ENCODE measurements around the gene HDAC4.

HDAC4 gene

GRCh38 chr2:239079671-239080294 lies 321.0 kb downstream of the HDAC4 start:
- Histone ChIP-seq H3K4me3 (ENCODE audit: low read length in 2 of 2) (no peak overlapping the region), H3K9me3 (ENCODE audit: control insufficient read depth in 2 of 2, low read length in 2 of 2) (no peaks in the 10 kb centered on the region), H3K9ac (ENCODE audit: low read depth in 1 of 2, low read length in 2 of 2) (no peak overlapping the region), H3K27ac (ENCODE audit: low read depth in 2 of 2, low read length in 2 of 2) (no peak overlapping the region), H3K27me3 (ENCODE audit: control insufficient read depth in 2 of 2, insufficient read depth in 2 of 2, low read length in 2 of 2) (no peaks in the 10 kb centered on the region), H3K4me1 (ENCODE audit: control insufficient read depth in 2 of 2, insufficient read depth in 2 of 2, low read length in 2 of 2) (peaks cover 5 to 14% of the 10 kb centered on the region in 2 donors), H3K36me3 (ENCODE audit: control insufficient read depth in 2 of 2, insufficient read depth in 2 of 2, low read length in 2 of 2) (peaks cover 18 to 58% of the 10 kb centered on the region in 2 donors)

- Histone ChIP-seq H3K4me1 (ENCODE audit: control insufficient read depth in 2 of 2, insufficient read depth in 2 of 2, low read length in 2 of 2) (peaks cover 5 to 14% of the 10 kb centered on the region in 2 donors), H3K36me3 (ENCODE audit: control insufficient read depth in 2 of 2, insufficient read depth in 2 of 2, low read length in 2 of 2) (peaks cover 13 to 56% of the 10 kb centered on the region in 2 donors), H3K27ac (ENCODE audit: low read depth in 2 of 2, low read length in 2 of 2) (no peak overlapping the region), H3K4me3 (ENCODE audit: low read length in 2 of 2) (no peak overlapping the region), H3K27me3 (ENCODE audit: control insufficient read depth in 2 of 2, insufficient read depth in 2 of 2, low read length in 2 of 2) (no peaks in the 10 kb centered on the region), H3K9ac (ENCODE audit: low read depth in 1 of 2, low read length in 2 of 2) (no peak overlapping the region), H3K9me3 (ENCODE audit: control insufficient read depth in 2 of 2, low read length in 2 of 2) (no peaks in the 10 kb centered on the region)
These were observed 322.5 kb downstream of the HDAC4 start for GRCh38 chr2:239078128-239078924.

- H3K4me3 ChIP-seq (ENCODE audit: low read length in 2 of 2), result no peak overlapping the region
- H3K36me3 ChIP-seq (ENCODE audit: control insufficient read depth in 2 of 2, insufficient read depth in 2 of 2, low read length in 2 of 2), result peaks cover 3 to 49% of the 10 kb centered on the region in 2 donors
- peaks cover 5 to 14% of the 10 kb centered on the region in 2 donors for H3K4me1 ChIP-seq (ENCODE audit: control insufficient read depth in 2 of 2, insufficient read depth in 2 of 2, low read length in 2 of 2)
- H3K27me3 ChIP-seq (ENCODE audit: control insufficient read depth in 2 of 2, insufficient read depth in 2 of 2, low read length in 2 of 2), result no peaks in the 10 kb centered on the region
- no peaks in the 10 kb centered on the region for H3K9me3 ChIP-seq (ENCODE audit: control insufficient read depth in 2 of 2, low read length in 2 of 2)
- no peak overlapping the region for H3K27ac ChIP-seq (ENCODE audit: low read depth in 2 of 2, low read length in 2 of 2)
- no peak overlapping the region for H3K9ac ChIP-seq (ENCODE audit: low read depth in 1 of 2, low read length in 2 of 2)
These were observed 323.6 kb downstream of the HDAC4 start for GRCh38 chr2:239077260-239077659.

- Histone ChIP-seq H3K27me3 (ENCODE audit: control insufficient read depth in 2 of 2, insufficient read depth in 2 of 2, low read length in 2 of 2) (no peaks in the 10 kb centered on the region), H3K9ac (ENCODE audit: low read depth in 1 of 2, low read length in 2 of 2) (peak overlapping the region; percentile 5 to 20), H3K9me3 (ENCODE audit: control insufficient read depth in 2 of 2, low read length in 2 of 2) (no peaks in the 10 kb centered on the region), H3K4me3 (ENCODE audit: low read length in 2 of 2) (peak overlapping the region; percentile 35 to 48), H3K4me1 (ENCODE audit: control insufficient read depth in 2 of 2, insufficient read depth in 2 of 2, low read length in 2 of 2) (peaks cover 5 to 14% of the 10 kb centered on the region in 2 donors), H3K36me3 (ENCODE audit: control insufficient read depth in 2 of 2, insufficient read depth in 2 of 2, low read length in 2 of 2) (peaks cover 10 to 52% of the 10 kb centered on the region in 2 donors), H3K27ac (ENCODE audit: low read depth in 2 of 2, low read length in 2 of 2) (peak overlapping the region; percentile 59 to 67)
These were observed 324.7 kb downstream of the HDAC4 start for GRCh38 chr2:239075918-239076758.

GRCh38 chr2:239073745-239074530 lies 326.9 kb downstream of the HDAC4 start:
- peaks cover 6 to 37% of the 10 kb centered on the region in 2 donors for H3K36me3 ChIP-seq (ENCODE audit: control insufficient read depth in 2 of 2, insufficient read depth in 2 of 2, low read length in 2 of 2)

GRCh38 chr2:239073270-239073669 lies 327.6 kb downstream of the HDAC4 start:
- Histone ChIP-seq H3K27ac (ENCODE audit: low read depth in 2 of 2, low read length in 2 of 2) (no peak overlapping the region), H3K36me3 (ENCODE audit: control insufficient read depth in 2 of 2, insufficient read depth in 2 of 2, low read length in 2 of 2) (peaks cover 6 to 36% of the 10 kb centered on the region in 2 donors), H3K9ac (ENCODE audit: low read depth in 1 of 2, low read length in 2 of 2) (no peak overlapping the region), H3K27me3 (ENCODE audit: control insufficient read depth in 2 of 2, insufficient read depth in 2 of 2, low read length in 2 of 2) (no peaks in the 10 kb centered on the region), H3K4me1 (ENCODE audit: control insufficient read depth in 2 of 2, insufficient read depth in 2 of 2, low read length in 2 of 2) (peaks cover 5 to 14% of the 10 kb centered on the region in 2 donors), H3K4me3 (ENCODE audit: low read length in 2 of 2) (no peak overlapping the region), H3K9me3 (ENCODE audit: control insufficient read depth in 2 of 2, low read length in 2 of 2) (no peaks in the 10 kb centered on the region)

More at GRCh38 chr2:239073745-239074530, 326.9 kb downstream of the HDAC4 start:
- peaks cover 5 to 14% of the 10 kb centered on the region in 2 donors for H3K4me1 ChIP-seq (ENCODE audit: control insufficient read depth in 2 of 2, insufficient read depth in 2 of 2, low read length in 2 of 2)
- no peak overlapping the region for H3K27ac ChIP-seq (ENCODE audit: low read depth in 2 of 2, low read length in 2 of 2)
- H3K9me3 ChIP-seq (ENCODE audit: control insufficient read depth in 2 of 2, low read length in 2 of 2), result no peaks in the 10 kb centered on the region
- no peak overlapping the region for H3K9ac ChIP-seq (ENCODE audit: low read depth in 1 of 2, low read length in 2 of 2)
- H3K4me3 ChIP-seq (ENCODE audit: low read length in 2 of 2), result no peak overlapping the region
- H3K27me3 ChIP-seq (ENCODE audit: control insufficient read depth in 2 of 2, insufficient read depth in 2 of 2, low read length in 2 of 2), result no peaks in the 10 kb centered on the region

- Histone ChIP-seq H3K9ac (ENCODE audit: low read depth in 1 of 2, low read length in 2 of 2) (no peak overlapping the region), H3K9me3 (ENCODE audit: control insufficient read depth in 2 of 2, low read length in 2 of 2) (no peaks in the 10 kb centered on the region), H3K27ac (ENCODE audit: low read depth in 2 of 2, low read length in 2 of 2) (no peak overlapping the region), H3K4me1 (ENCODE audit: control insufficient read depth in 2 of 2, insufficient read depth in 2 of 2, low read length in 2 of 2) (peaks cover 5 to 14% of the 10 kb centered on the region in 2 donors), H3K36me3 (ENCODE audit: control insufficient read depth in 2 of 2, insufficient read depth in 2 of 2, low read length in 2 of 2) (peaks cover 7 to 39% of the 10 kb centered on the region in 2 donors), H3K4me3 (ENCODE audit: low read length in 2 of 2) (no peak overlapping the region), H3K27me3 (ENCODE audit: control insufficient read depth in 2 of 2, insufficient read depth in 2 of 2, low read length in 2 of 2) (no peaks in the 10 kb centered on the region)
These were observed 328.0 kb downstream of the HDAC4 start for GRCh38 chr2:239072786-239073185.

GRCh38 chr2:239070466-239070865 lies 330.4 kb downstream of the HDAC4 start:
- Histone ChIP-seq H3K4me1 (ENCODE audit: control insufficient read depth in 2 of 2, insufficient read depth in 2 of 2, low read length in 2 of 2) (peaks cover 0 to 2% of the 10 kb centered on the region in 2 donors), H3K27me3 (ENCODE audit: control insufficient read depth in 2 of 2, insufficient read depth in 2 of 2, low read length in 2 of 2) (no peaks in the 10 kb centered on the region), H3K36me3 (ENCODE audit: control insufficient read depth in 2 of 2, insufficient read depth in 2 of 2, low read length in 2 of 2) (peaks cover 26 to 47% of the 10 kb centered on the region in 2 donors), H3K9ac (ENCODE audit: low read depth in 1 of 2, low read length in 2 of 2) (no peak overlapping the region), H3K9me3 (ENCODE audit: control insufficient read depth in 2 of 2, low read length in 2 of 2) (no peaks in the 10 kb centered on the region), H3K27ac (ENCODE audit: low read depth in 2 of 2, low read length in 2 of 2) (no peak overlapping the region), H3K4me3 (ENCODE audit: low read length in 2 of 2) (no peak overlapping the region)
